GM12878 (cell line): ENCODE measurements around the gene OTUD4.

Experiments used
- CTCF ChIP-seq, 3 experiments: IDR thresholded peaks in 2 of 3; conservative IDR thresholded peaks in 1 of 3; 2 replicates each; pipeline ENCODE4 v1.5.1; 2011; ENCODE audit warnings: low read depth in 3 of 3, low read length in 3 of 3, mild to moderate bottlenecking in 3 of 3, control low read depth in 2 of 3, moderate library complexity in 2 of 3, inconsistent platforms in 1 of 3, mixed read lengths in 1 of 3; ENCODE audit not compliant: control insufficient read depth in 2 of 3, insufficient read depth in 1 of 3; ENCODE audit errors: extremely low read depth in 1 of 3
- FOXK2 ChIP-seq: fragments of 450-650 bp; IDR thresholded peaks from 2 replicates; pipeline ENCODE4 v1.6.1; 2017; ENCODE audit warnings: mild to moderate bottlenecking, moderate library complexity
- POLR2A ChIP-seq: IDR thresholded peaks from 2 replicates; pipeline ENCODE4 v1.6.1; 2011; ENCODE audit warnings: low read depth, mild to moderate bottlenecking, low read length
- POLR2AphosphoS5 ChIP-seq: IDR thresholded peaks from 2 replicates; pipeline ENCODE4 v1.6.1; 2011; ENCODE audit warnings: mild to moderate bottlenecking, low read length, inconsistent platforms
- SIN3A ChIP-seq: IDR thresholded peaks from 2 replicates; pipeline ENCODE4 v1.6.1; 2012; ENCODE audit warnings: low read depth, low read length, improper control_type of control experiment
- SUZ12 ChIP-seq: fragments of 200-600 bp; sonication (generic); IDR thresholded peaks from one replicate; pipeline ENCODE4 v1.6.1; 2018; ENCODE audit warnings: antibody characterized with exemption, mild to moderate bottlenecking; ENCODE audit not compliant: unreplicated experiment
- TCF7 ChIP-seq: IDR thresholded peaks from 2 replicates; pipeline ENCODE4 v1.6.1; 2014; ENCODE audit warnings: antibody characterized with exemption, borderline replicate concordance
- ZNF384 ChIP-seq: IDR thresholded peaks from 2 replicates; pipeline ENCODE4 v1.6.1; 2012; ENCODE audit warnings: low read depth, mild to moderate bottlenecking, low read length, improper control_type of control experiment, borderline replicate concordance

GRCh38 chr4:145218251-145218650 is 37.9 kb upstream of the OTUD4 start:
- no peak for TF ChIP-seq TCF7
- TF ChIP-seq SUZ12: no peak
- no peak for TF ChIP-seq CTCF (IDR thresholded peaks at IDR 0.05 in 2 of 3, conservative IDR thresholded peaks at IDR 0.05 in 1 of 3; ENCODE audit: control insufficient read depth in 2 of 3, extremely low read depth in 1 of 3, insufficient read depth in 1 of 3, low read depth in 3 of 3, low read length in 3 of 3)
- TF ChIP-seq ZNF384: no peak
- no peak for TF ChIP-seq SIN3A
- TF ChIP-seq POLR2AphosphoS5: no peak
- TF ChIP-seq FOXK2: no peak
- TF ChIP-seq POLR2A: no peak
